IPS-20b (cell line): ENCODE measurements around the gene MYOM1.
"Not testable (repeated sequence)": the region's sequence is repeated elsewhere in the genome, so short reads cannot be mapped to it uniquely, and the experiment has no call there.

Source experiments
- H3K27ac ChIP-seq: one replicate; pipeline ENCODE4 v1.5.1; 2013; ENCODE audit warnings: low read length
- H3K27me3 ChIP-seq: 2 replicates; pipeline ENCODE4 v1.6.1; 2013; ENCODE audit warnings: mild to moderate bottlenecking, low read length, inconsistent platforms; ENCODE audit not compliant: insufficient read depth
- H3K36me3 ChIP-seq: 2 replicates; pipeline ENCODE4 v1.6.1; 2013; ENCODE audit warnings: low read depth, mild to moderate bottlenecking, inconsistent platforms, low read length, moderate library complexity; ENCODE audit not compliant: insufficient read depth
- H3K4me1 ChIP-seq: 2 replicates; pipeline ENCODE4 v1.6.1; 2013; ENCODE audit warnings: mild to moderate bottlenecking, control low read depth, inconsistent platforms, low read length, moderate library complexity; ENCODE audit not compliant: insufficient read depth
- H3K4me3 ChIP-seq: 2 replicates; pipeline ENCODE4 v1.5.1; 2013; ENCODE audit warnings: mild to moderate bottlenecking, low read length, inconsistent platforms
- H3K9ac ChIP-seq: 2 replicates; pipeline ENCODE4 v1.6.1; 2013; ENCODE audit warnings: low read depth, mild to moderate bottlenecking, inconsistent platforms, low read length, moderate library complexity
- H3K9me3 ChIP-seq: 2 replicates; pipeline ENCODE4 v1.6.1; 2013; ENCODE audit warnings: mild to moderate bottlenecking, low read depth, low read length, inconsistent platforms; ENCODE audit not compliant: insufficient read depth

The MYOM1 gene

GRCh38 chr18:3054780-3055179 is 165.0 kb downstream of the MYOM1 start:
- Histone ChIP-seq H3K27ac (no peak overlapping the region), H3K27me3 (no peaks in the 10 kb centered on the region), H3K4me3 (no peak overlapping the region), H3K36me3 (no peaks in the 10 kb centered on the region), H3K9me3 (peaks cover 4% of the 10 kb centered on the region; the same call in 1 of the 2 replicates), H3K9ac (no peak overlapping the region), H3K4me1 (peaks cover 5% of the 10 kb centered on the region)

DNA sequence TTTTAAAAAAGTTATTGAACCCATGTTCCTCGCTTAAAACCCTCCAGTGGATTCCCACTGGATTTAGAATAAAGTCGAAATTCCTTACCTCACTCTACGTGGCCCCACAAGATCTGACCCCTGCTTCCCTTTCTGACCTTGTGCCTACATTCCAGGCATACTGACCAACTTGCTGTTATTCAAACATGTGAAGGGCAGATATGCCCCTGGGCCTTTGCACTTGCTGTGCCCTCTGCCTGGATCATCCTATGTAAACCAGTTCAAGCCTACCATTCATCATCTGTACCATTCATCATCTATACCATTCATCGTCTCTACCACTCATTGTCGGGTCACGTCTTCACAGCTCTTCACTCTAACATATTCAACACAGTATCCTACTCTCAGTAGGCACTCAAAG is 165.6 kb downstream of the MYOM1 start:
- Histone ChIP-seq H3K27ac (no peak overlapping the region), H3K9me3 (peaks cover 4% of the 10 kb centered on the region; the same call in 1 of the 2 replicates), H3K4me1 (peaks cover 5% of the 10 kb centered on the region), H3K4me3 (no peak overlapping the region), H3K27me3 (no peaks in the 10 kb centered on the region), H3K9ac (no peak overlapping the region), H3K36me3 (no peaks in the 10 kb centered on the region)

GRCh38 chr18:3053081-3053480 is 166.7 kb downstream of the MYOM1 start:
- no peaks in the 10 kb centered on the region for H3K27me3 ChIP-seq
- peaks cover 4% of the 10 kb centered on the region; the same call in 1 of the 2 replicates for H3K9me3 ChIP-seq
- H3K27ac ChIP-seq = no peak overlapping the region
- peaks cover 5% of the 10 kb centered on the region for H3K4me1 ChIP-seq
- no peak overlapping the region for H3K9ac ChIP-seq
- no peak overlapping the region for H3K4me3 ChIP-seq
- H3K36me3 ChIP-seq = no peaks in the 10 kb centered on the region

DNA sequence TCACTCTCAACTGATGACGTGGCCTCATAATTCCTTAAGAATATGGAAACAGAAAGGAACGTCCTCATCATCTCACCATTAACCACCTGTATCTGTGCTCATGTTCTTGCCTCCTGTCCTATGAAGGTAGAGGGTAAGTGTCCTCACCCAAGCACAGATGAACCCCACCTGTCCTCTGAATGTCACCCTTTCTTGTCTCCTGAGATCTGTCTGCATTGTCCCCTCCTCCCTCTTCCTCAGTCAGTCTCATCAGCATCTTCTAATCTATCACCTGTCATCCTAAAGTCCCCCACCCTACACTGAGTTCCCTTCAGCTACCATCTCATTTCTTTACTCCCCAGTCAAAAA is 167.4 kb downstream of the MYOM1 start:
- Histone ChIP-seq H3K4me3 (no peak overlapping the region), H3K27ac (no peak overlapping the region), H3K9ac (no peak overlapping the region), H3K4me1 (peaks cover 5% of the 10 kb centered on the region), H3K9me3 (peaks cover 4% of the 10 kb centered on the region; the same call in 1 of the 2 replicates), H3K27me3 (no peaks in the 10 kb centered on the region), H3K36me3 (no peaks in the 10 kb centered on the region)

- Histone ChIP-seq H3K4me1 (peaks cover 5% of the 10 kb centered on the region), H3K27me3 (no peaks in the 10 kb centered on the region), H3K27ac (no peak overlapping the region), H3K4me3 (no peak overlapping the region), H3K9me3 (peaks cover 4% of the 10 kb centered on the region; the same call in 1 of the 2 replicates), H3K9ac (no peak overlapping the region), H3K36me3 (no peaks in the 10 kb centered on the region)
Observed at GRCh38 chr18:3051718-3052410, 167.9 kb downstream of the MYOM1 start.

GRCh38 chr18:3049897-3050454 is 169.8 kb downstream of the MYOM1 start:
- not testable (repeated sequence) for H3K4me1 ChIP-seq, H3K4me3 ChIP-seq, H3K36me3 ChIP-seq, H3K9me3 ChIP-seq, H3K27ac ChIP-seq, H3K9ac ChIP-seq, H3K27me3 ChIP-seq

- peaks cover 5% of the 10 kb centered on the region; the same call in 1 of the 2 replicates for H3K4me1 ChIP-seq
- no peaks in the 10 kb centered on the region for H3K36me3 ChIP-seq
- H3K9ac ChIP-seq = no peak overlapping the region
- peaks cover 4% of the 10 kb centered on the region; the same call in 1 of the 2 replicates for H3K9me3 ChIP-seq
- H3K4me3 ChIP-seq = no peak overlapping the region
- no peak overlapping the region for H3K27ac ChIP-seq
- H3K27me3 ChIP-seq = no peaks in the 10 kb centered on the region
Observed at GRCh38 chr18:3048820-3049349, 170.9 kb downstream of the MYOM1 start.

DNA sequence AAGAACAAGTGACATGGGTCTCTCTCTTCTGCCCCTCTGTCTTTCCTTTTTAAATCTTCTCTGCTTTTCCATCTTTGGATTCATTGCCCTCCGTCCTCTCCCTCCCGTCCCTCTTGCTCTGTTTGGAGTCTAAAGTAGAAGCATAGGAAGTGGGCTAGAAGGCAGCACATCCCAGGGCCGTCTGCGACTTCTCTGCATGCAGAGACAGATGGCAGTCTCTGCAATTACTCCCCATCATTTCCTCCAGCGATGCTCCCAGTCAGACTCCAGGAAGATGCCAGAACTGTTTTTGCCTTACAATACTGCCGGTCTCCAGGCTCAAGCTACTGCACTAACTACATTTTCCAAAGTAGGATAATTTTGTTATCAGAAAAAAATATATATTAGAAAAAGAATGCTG is 171.6 kb downstream of the MYOM1 start:
- Histone ChIP-seq H3K27me3 (no peaks in the 10 kb centered on the region), H3K4me3 (no peak overlapping the region), H3K9ac (no peak overlapping the region), H3K9me3 (peaks cover 2% of the 10 kb centered on the region; the same call in 1 of the 2 replicates), H3K27ac (no peak overlapping the region), H3K36me3 (no peaks in the 10 kb centered on the region), H3K4me1 (peaks cover 5% of the 10 kb centered on the region; the same call in 1 of the 2 replicates)

DNA sequence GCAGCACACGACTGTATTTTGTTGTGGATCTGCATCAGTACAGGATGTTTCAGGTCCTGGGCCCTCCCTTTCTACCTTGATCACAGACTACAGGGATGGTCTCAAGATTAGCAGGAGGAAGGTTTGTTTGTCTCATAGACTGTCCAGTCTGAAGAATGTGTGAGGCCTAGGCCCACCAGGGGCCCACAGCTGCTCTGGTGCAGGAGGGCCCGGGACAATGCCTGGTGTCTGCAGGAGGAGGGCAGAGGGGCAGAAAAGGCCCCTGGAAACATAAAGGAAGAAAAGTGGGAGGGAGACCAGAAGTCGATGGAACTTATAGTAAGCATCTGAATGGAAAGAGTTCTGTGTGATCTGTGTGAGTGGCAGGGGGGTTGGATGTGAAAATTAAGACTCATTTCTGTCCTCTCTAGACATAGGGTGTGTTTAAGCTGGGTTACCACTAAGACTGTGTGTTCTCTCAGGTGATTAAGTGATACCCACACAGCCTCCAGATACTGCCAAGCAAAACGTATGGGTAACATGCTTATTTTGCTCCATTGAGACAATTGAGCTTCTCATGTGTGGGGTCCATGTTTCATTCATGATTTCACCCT is 173.5 kb downstream of the MYOM1 start:
- Histone ChIP-seq H3K4me3 (no peak overlapping the region), H3K4me1 (peaks cover 4% of the 10 kb centered on the region; the same call in 1 of the 2 replicates), H3K27me3 (no peaks in the 10 kb centered on the region), H3K9me3 (no peaks in the 10 kb centered on the region), H3K9ac (no peak overlapping the region), H3K27ac (no peak overlapping the region), H3K36me3 (no peaks in the 10 kb centered on the region)

GRCh38 chr18:3044931-3045698 is 174.7 kb downstream of the MYOM1 start:
- H3K4me1 ChIP-seq = peaks cover 4% of the 10 kb centered on the region; the same call in 1 of the 2 replicates
- no peak overlapping the region for H3K9ac ChIP-seq
- no peak overlapping the region for H3K27ac ChIP-seq

DNA sequence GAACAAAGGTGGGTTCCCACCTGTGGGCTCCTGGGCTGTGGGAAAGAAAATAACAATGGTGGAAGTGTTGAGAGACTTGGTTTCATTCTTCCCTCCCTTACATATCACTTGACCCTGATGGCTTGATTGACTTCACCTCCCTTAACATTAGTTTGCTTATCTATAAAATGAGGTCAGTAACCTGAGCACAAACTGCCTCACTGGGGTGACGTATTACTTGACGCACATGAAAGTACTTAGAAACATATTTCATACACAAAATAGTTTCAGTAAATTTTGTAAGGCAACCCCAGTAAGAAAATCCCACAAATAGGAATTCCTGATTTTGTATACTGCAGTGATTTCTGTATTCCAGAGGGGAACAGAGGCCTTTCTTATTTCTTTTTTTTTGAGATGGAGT is 177.4 kb downstream of the MYOM1 start:
- H3K9me3 ChIP-seq = no peaks in the 10 kb centered on the region
- peaks cover 4% of the 10 kb centered on the region; the same call in 1 of the 2 replicates for H3K4me1 ChIP-seq
- H3K4me3 ChIP-seq = no peak overlapping the region
- H3K36me3 ChIP-seq = no peaks in the 10 kb centered on the region
- H3K27me3 ChIP-seq = no peaks in the 10 kb centered on the region
- H3K9ac ChIP-seq = no peak overlapping the region
- H3K27ac ChIP-seq = no peak overlapping the region

More at GRCh38 chr18:3044931-3045698, 174.7 kb downstream of the MYOM1 start:
- Histone ChIP-seq H3K9me3 (no peaks in the 10 kb centered on the region), H3K4me3 (no peak overlapping the region), H3K36me3 (no peaks in the 10 kb centered on the region), H3K27me3 (no peaks in the 10 kb centered on the region)
